Measurements from ENCODE around the gene SERPINA10. TPM values are rescaled to one million over a fixed set of nuclear protein-coding genes. Genes with fewer than 3 reads are reported as not detected.

Gene SERPINA10
- total and polyA plus RNA-seq, 2 of the 13 experiments (the other 11 are each of a cell fraction or from before 2014, with no cell fraction given) = 20.1 to 20.2 TPM

GRCh38 chr14:94320243-94320642 is 27.2 kb upstream of the SERPINA10 start (continued):
- TF ChIP-seq DZIP1 (CRISPR knock-in tag; IDR thresholded peaks at IDR 0.05) = no peak
- no peak for TF ChIP-seq ZNF275 (CRISPR knock-in tag; IDR thresholded peaks at IDR 0.05; ENCODE audit: borderline replicate concordance)
- TF ChIP-seq CERS6 (CRISPR knock-in tag; IDR thresholded peaks at IDR 0.05) = no peak
- TF ChIP-seq NCOA1 (CRISPR knock-in tag; IDR thresholded peaks at IDR 0.05) = no peak
- no peak for TF ChIP-seq ZNF775 (CRISPR knock-in tag; IDR thresholded peaks at IDR 0.05; ENCODE audit: borderline replicate concordance)
- no peak for TF ChIP-seq AFF4 (CRISPR knock-in tag; IDR thresholded peaks at IDR 0.05)
- TF ChIP-seq ZFP1 (CRISPR knock-in tag; IDR thresholded peaks at IDR 0.05) = no peak
- TF ChIP-seq HMG20B (CRISPR knock-in tag; conservative IDR thresholded peaks at IDR 0.05) = 0 out of 2 replicates have a peak, but pooled peaks have one; percentile 19
- TF ChIP-seq MXD4 (CRISPR knock-in tag; IDR thresholded peaks at IDR 0.05) = 0 out of 2 replicates have a peak, but pooled peaks have one; percentile 36
- peak; percentile 64 for TF ChIP-seq POLR2AphosphoS5 (IDR thresholded peaks at IDR 0.05; ENCODE audit: low read depth, low read length)
- TF ChIP-seq ZIK1 (CRISPR knock-in tag; IDR thresholded peaks at IDR 0.05; ENCODE audit: borderline replicate concordance, low read depth) = no peak
- no peak for TF ChIP-seq GABPA (IDR thresholded peaks at IDR 0.05; ENCODE audit: low read depth, low read length)
- TF ChIP-seq GABPA (CRISPR knock-in tag; IDR thresholded peaks at IDR 0.05; ENCODE audit: low read depth) = peak; percentile 84
- TF ChIP-seq KMT2B (CRISPR knock-in tag; IDR thresholded peaks at IDR 0.05) = no peak
- TF ChIP-seq ZBTB49 (CRISPR knock-in tag; IDR thresholded peaks at IDR 0.05; ENCODE audit: borderline replicate concordance) = no peak
- TF ChIP-seq FOXA3 (CRISPR knock-in tag; IDR thresholded peaks at IDR 0.05) = peak; percentile 85
- no peak for TF ChIP-seq IRF1 (CRISPR knock-in tag; IDR thresholded peaks at IDR 0.05; ENCODE audit: low read depth)
- TF ChIP-seq SALL1 (CRISPR knock-in tag; IDR thresholded peaks at IDR 0.05) = no peak
- TF ChIP-seq ZNF282 (IDR thresholded peaks at IDR 0.05; ENCODE audit: partially characterized antibody) = no peak
- TF ChIP-seq GATA4 (IDR thresholded peaks at IDR 0.05; ENCODE audit: borderline replicate concordance, low read depth) = no peak

Measured in HepG2 (cell line).